CD14-positive monocyte (primary cell): ENCODE results near the gene UBE2E2. TPM values are rescaled to one million over a fixed set of nuclear protein-coding genes. Genes with fewer than 3 reads are reported as not detected.
"Not testable (repeated sequence)": the region's sequence is repeated elsewhere in the genome, so short reads cannot be mapped to it uniquely, and the experiment has no call there.

Experiments used
- DNase-seq, 3 donors: peaks; one replicate each; pipeline ENCODE4 v3.0.0-alpha.2; 2011 to 2022
- H2AFZ ChIP-seq: 2 replicates; pipeline ENCODE4 v1.6.0; 2012; ENCODE audit warnings: mild to moderate bottlenecking, low read depth, low read length, inconsistent platforms; ENCODE audit not compliant: insufficient read depth, poor library complexity, severe bottlenecking
- H3K27ac ChIP-seq, 2 donors: 1 replicate in 1 of 2; 2 replicates in 1 of 2; pipeline ENCODE4 v1.5.1; 2012 to 2013; ENCODE audit warnings: low read length in 2 of 2, control low read depth in 1 of 2, inconsistent platforms in 1 of 2, low read depth in 1 of 2, mild to moderate bottlenecking in 1 of 2
- H3K27me3 ChIP-seq, 2 donors: one replicate each; pipeline versions ENCODE4 v1.6.0 to v1.6.1; 2011 to 2013; ENCODE audit warnings: low read length in 2 of 2; ENCODE audit not compliant: control insufficient read depth in 2 of 2, insufficient read depth in 2 of 2
- H3K36me3 ChIP-seq, 2 donors: replicated peaks in 1 of 2; 1 replicate in 1 of 2; 2 replicates in 1 of 2; pipeline versions ENCODE4 v1.5.1 to v1.6.1; 2012 to 2013; ENCODE audit warnings: low read length in 2 of 2, control low read depth in 1 of 2, inconsistent platforms in 1 of 2, mild to moderate bottlenecking in 1 of 2; ENCODE audit not compliant: insufficient read depth in 2 of 2, control insufficient read depth in 1 of 2
- H3K4me1 ChIP-seq, 2 donors: 1 replicate in 1 of 2; 2 replicates in 1 of 2; pipeline versions ENCODE4 v1.5.1 to v1.6.1; 2012 to 2013; ENCODE audit warnings: low read length in 2 of 2, control low read depth in 1 of 2, inconsistent platforms in 1 of 2, mild to moderate bottlenecking in 1 of 2, moderate library complexity in 1 of 2; ENCODE audit not compliant: insufficient read depth in 2 of 2, control insufficient read depth in 1 of 2
- H3K4me2 ChIP-seq: replicated peaks from 2 replicates; pipeline ENCODE3; 2012; ENCODE audit warnings: low read length, moderate library complexity, mild to moderate bottlenecking; ENCODE audit not compliant: poor library complexity, severe bottlenecking; ENCODE audit errors: extremely low read depth
- H3K4me3 ChIP-seq, 3 experiments: fragments of 200-600 bp in 1 of 3; sonication (generic) in 1 of 3; replicated peaks in 1 of 3; 1 replicate in 2 of 3; 2 replicates in 1 of 3; pipeline ENCODE4 v1.5.1; 2011 to 2013; ENCODE audit warnings: low read length in 3 of 3, mild to moderate bottlenecking in 3 of 3, control low read depth in 2 of 3, low read depth in 2 of 3, inconsistent platforms in 1 of 3, moderate library complexity in 1 of 3
- H3K79me2 ChIP-seq: 2 replicates; pipeline ENCODE4 v1.6.0; 2012; ENCODE audit warnings: mild to moderate bottlenecking, control low read depth, inconsistent platforms, low read length, moderate library complexity; ENCODE audit not compliant: insufficient read depth
- H3K9ac ChIP-seq: 2 replicates; pipeline ENCODE4 v1.6.0; 2017; ENCODE audit warnings: low read length, mild to moderate bottlenecking; ENCODE audit not compliant: insufficient read depth, poor library complexity, severe bottlenecking
- H3K9me3 ChIP-seq, 2 donors: replicated peaks in 1 of 2; 1 replicate in 1 of 2; 2 replicates in 1 of 2; pipeline versions ENCODE4 v1.5.1 to v1.6.1; 2012 to 2013; ENCODE audit warnings: low read length in 2 of 2, control low read depth in 1 of 2; ENCODE audit not compliant: control insufficient read depth in 1 of 2, insufficient read depth in 1 of 2
- H4K20me1 ChIP-seq: 2 replicates; pipeline ENCODE4 v1.6.0; 2012; ENCODE audit warnings: mild to moderate bottlenecking, low read length, control low read depth, moderate library complexity; ENCODE audit not compliant: insufficient read depth
- H3K27ac Mint-ChIP-seq, 7 donors: one replicate each; pipeline ENCODE4 v1.8.0; 2020; ENCODE audit warnings: mild to moderate bottlenecking in 7 of 7, mixed read lengths in 7 of 7, moderate library complexity in 6 of 7, inconsistent platforms in 2 of 7
- H3K27me3 Mint-ChIP-seq, 3 donors: one replicate each; pipeline ENCODE4 v1.8.0; 2021 to 2022; ENCODE audit warnings: low read depth in 3 of 3, mild to moderate bottlenecking in 3 of 3, mixed read lengths in 3 of 3, moderate library complexity in 3 of 3, inconsistent platforms in 1 of 3
- H3K36me3 Mint-ChIP-seq, 2 donors: one replicate each; pipeline ENCODE4 v1.8.0; 2020; ENCODE audit warnings: mixed read lengths in 2 of 2, inconsistent platforms in 1 of 2, mild to moderate bottlenecking in 1 of 2
- H3K4me1 Mint-ChIP-seq: one replicate; pipeline ENCODE4 v1.8.0; 2020; ENCODE audit warnings: mild to moderate bottlenecking, mixed read lengths
- H3K4me3 Mint-ChIP-seq, 2 donors: one replicate each; pipeline ENCODE4 v1.8.0; 2020; ENCODE audit warnings: mild to moderate bottlenecking in 2 of 2, mixed read lengths in 2 of 2, moderate library complexity in 1 of 2
- H3K9me3 Mint-ChIP-seq, 7 donors: one replicate each; pipeline ENCODE4 v1.8.0; 2020 to 2022; ENCODE audit warnings: mixed read lengths in 7 of 7, mild to moderate bottlenecking in 6 of 7, moderate library complexity in 6 of 7, inconsistent platforms in 2 of 7
- CTCF ChIP-seq: fragments of 200-600 bp; IDR thresholded peaks from one replicate; pipeline ENCODE4 v1.8.0; 2022; ENCODE audit warnings: antibody characterized with exemption, mild to moderate bottlenecking
- WGBS: methylation state at CpG from one replicate; pipeline ENCODE4 v1.1.5; 2013; ENCODE audit warnings: missing lambda C conversion rate; ENCODE audit not compliant: insufficient coverage; 5-methylcytosine and 5-hydroxymethylcytosine counted together
- intact Hi-C, 2 donors: fragments of 100-400 bp; cut with micrococcal nuclease; formaldehyde crosslinking; loops; one replicate each; pipeline versions ENCODE4 v1.15.0 to v1.15.1; 2023
- polyA plus RNA-seq, 3 donors: library from polyadenylated mRNA; depleted of rRNA in 1 of 3; unstranded in 2 of 3; stranded (reverse) in 1 of 3; fragments of 300-500 nt in 2 of 3; fragments of >200 nt in 1 of 3; fragmentation: Illumina TruSeq in 2 of 3; gene quantifications; 1 replicate in 2 of 3; 2 replicates in 1 of 3; pipeline ENCODE4 v1.2.3, GENCODE V29; 2012 to 2021

The UBE2E2 gene
- polyA plus RNA-seq, 3 donors, result 25.8 to 78.0 (median 66.3) TPM

DNA sequence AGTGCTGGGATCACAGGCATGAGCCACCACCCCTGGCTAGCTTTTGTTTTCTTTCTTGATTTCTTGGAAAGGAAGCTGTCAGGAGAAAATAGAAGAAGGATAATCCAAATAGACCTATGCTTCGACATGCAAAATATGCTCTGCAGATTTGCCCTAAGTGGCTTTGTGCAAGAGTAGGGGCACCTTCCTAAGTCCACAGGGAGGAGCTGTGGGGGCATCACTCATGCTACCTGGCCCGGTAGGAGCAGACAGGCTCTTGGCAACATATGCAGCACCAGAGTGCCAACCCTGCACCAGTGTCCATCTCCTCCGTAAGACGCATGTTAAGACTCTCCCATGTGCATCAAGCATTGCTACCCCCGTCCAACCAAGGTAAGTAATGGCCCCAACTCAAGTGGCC is 411.9 kb downstream of the UBE2E2 start:
- Histone ChIP-seq H4K20me1 (no peaks in the 10 kb centered on the region), H3K36me3 (no peaks in the 10 kb centered on the region), H3K4me3 (no peak overlapping the region), H3K79me2 (no peaks in the 10 kb centered on the region), H3K27ac (no peak overlapping the region), H2AFZ (no peak overlapping the region), H3K4me1 (peaks cover 0 to 9% of the 10 kb centered on the region in 2 donors), H3K27me3 (no peaks in the 10 kb centered on the region), H3K9me3 (no peaks in the 10 kb centered on the region), H3K4me2 (no peak overlapping the region), H3K9ac (no peak overlapping the region)
- no peak for TF ChIP-seq CTCF
- Mint-ChIP-seq H3K27me3 (peaks cover under 1 to 3% (median 2%) of the 10 kb centered on the region in 3 donors), H3K4me3 (no peak overlapping the region), H3K36me3 (no peaks in the 10 kb centered on the region), H3K9me3 (peaks cover 0 to 7% (median 3%) of the 10 kb centered on the region in 7 donors), H3K27ac (no peak overlapping the region), H3K4me1 (peaks cover 20% of the 10 kb centered on the region)
- WGBS, result 98% methylated on average over 5 of the region's 5 CpGs
- intact Hi-C loops, result no loop called here
- no peak for DNase-seq

- H3K79me2 ChIP-seq, H3K4me3 ChIP-seq, H4K20me1 ChIP-seq, H3K9me3 ChIP-seq, H3K9ac ChIP-seq, H3K36me3 Mint-ChIP-seq, H3K4me3 Mint-ChIP-seq, H2AFZ ChIP-seq, H3K4me2 ChIP-seq, H3K27ac ChIP-seq, H3K27ac Mint-ChIP-seq, H3K27me3 ChIP-seq, intact Hi-C loops, DNase-seq, H3K27me3 Mint-ChIP-seq, H3K4me1 Mint-ChIP-seq, H3K36me3 ChIP-seq, H3K4me1 ChIP-seq: not testable (repeated sequence)
- peaks cover 7 to 18% (median 9%) of the 10 kb centered on the region in 7 donors for H3K9me3 Mint-ChIP-seq
- WGBS, result no CpG with 5 or more reads among the region's 2 CpGs
Observed at GRCh38 chr3:23618475-23618874, 415.3 kb downstream of the UBE2E2 start.
